Measurements from ENCODE around the gene ZNF677.
"Not testable (repeated sequence)": the region's sequence is repeated elsewhere in the genome, so short reads cannot be mapped to it uniquely, and the experiment has no call there.

The ZNF677 gene

DNA sequence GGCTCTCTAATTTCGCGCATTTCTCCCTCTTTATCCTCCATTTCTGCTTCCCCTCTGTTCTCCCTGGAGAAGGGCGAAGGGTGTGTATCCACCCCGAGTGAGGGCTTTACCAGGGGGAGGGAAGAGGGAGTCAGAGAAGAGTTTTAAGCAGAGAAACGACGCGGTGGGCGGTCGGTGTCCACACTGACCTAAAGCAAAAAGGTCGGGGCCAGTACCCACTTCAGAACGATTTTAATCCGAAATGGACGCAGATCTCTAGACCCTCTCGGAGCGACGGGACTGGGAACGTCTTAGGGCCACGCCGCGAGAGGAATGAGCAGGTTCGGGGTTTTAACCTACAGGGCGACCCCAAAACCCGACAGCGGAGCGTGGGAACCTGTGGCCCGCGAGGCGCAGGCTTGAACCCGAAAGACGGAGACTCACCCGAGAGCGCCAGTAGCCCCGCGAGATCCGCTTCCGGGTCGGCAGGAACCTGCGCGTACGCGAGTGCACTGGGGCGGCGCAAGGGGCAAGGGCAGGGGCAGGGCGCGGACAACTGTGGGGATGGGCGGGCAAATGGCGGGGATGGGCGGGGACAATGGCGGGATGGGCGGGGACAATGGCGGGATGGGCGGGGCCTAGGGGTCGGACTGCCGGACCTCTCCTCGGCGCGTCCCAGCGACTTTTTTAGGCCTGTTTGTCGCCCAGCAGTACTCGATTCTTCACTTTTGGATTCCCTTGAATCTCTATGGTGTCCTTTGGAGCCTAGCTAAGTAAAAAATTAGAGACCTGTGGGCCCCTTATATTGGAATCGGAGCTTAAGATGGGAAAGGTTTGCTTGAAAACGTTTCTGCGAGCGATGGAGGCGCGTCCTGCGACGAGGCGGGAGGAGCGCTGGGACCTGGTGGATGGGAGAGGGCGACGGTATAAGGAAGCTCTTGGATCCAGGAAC, at the start of gene ZNF677:
Gene ZNF677 (minus strand): TSS at position 463 of the 931 bp plus-strand sequence. CDS start 3,323 bp downstream, outside the sequence.
- H3K4me3 ChIP-seq (ENCODE audit: low read depth, low read length) = peak within 1 kb of the TSS; percentile 68
- DNase-seq (ENCODE audit: low read depth) = peak; percentile 16
- in situ Hi-C loops (cut with HindIII; ENCODE audit: low sequenced_read_pairs) = no loop called here
- TF ChIP-seq CTCF (IDR thresholded peaks at IDR 0.05; ENCODE audit: low read depth, low read length, missing control alignments) = no peak

GRCh38 chr19:53301341-53301740, 46.7 kb upstream of the ZNF677 start:
- H3K4me3 ChIP-seq (ENCODE audit: low read depth, low read length); DNase-seq (ENCODE audit: low read depth); in situ Hi-C loops (cut with HindIII; ENCODE audit: low sequenced_read_pairs): not testable (repeated sequence)

DNA sequence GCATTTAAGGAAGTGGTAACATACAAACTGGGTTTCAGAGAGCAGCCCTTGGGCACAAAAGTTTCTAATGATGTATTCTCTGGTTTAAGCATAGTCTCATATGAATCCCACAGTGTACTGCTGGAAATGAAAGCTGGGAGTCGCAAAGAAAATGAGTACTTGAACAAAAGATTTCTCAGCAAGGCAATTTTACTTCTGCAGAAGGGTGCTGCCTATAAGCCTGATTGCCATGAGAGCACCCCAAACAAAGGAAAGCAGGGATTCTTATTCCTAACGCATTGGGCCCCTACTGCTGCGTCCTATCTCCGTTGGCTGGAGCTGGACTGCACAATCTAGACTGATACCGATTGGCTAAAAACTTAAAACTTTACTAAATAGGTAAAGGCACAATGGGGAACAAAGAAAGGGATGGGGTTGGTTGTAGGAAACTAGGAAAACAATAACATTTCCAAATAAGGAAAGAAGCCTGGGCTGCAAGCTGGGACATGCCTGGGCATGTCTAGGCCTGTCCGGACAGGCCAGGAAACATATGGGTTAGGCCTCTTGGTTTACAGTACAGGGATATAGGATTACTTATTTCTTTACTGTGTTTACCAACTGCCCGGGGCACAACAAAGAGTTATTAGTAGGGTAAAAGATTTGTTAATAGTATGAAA, 40.2 kb upstream of the ZNF677 start:
- H3K4me3 ChIP-seq (ENCODE audit: low read depth, low read length) = no peak overlapping the region
- in situ Hi-C loops (cut with HindIII; ENCODE audit: low sequenced_read_pairs) = no loop called here
- no peak for TF ChIP-seq CTCF (IDR thresholded peaks at IDR 0.05; ENCODE audit: low read depth, low read length, missing control alignments)
- DNase-seq (ENCODE audit: low read depth) = no peak

- no peak for TF ChIP-seq CTCF (IDR thresholded peaks at IDR 0.05; ENCODE audit: low read depth, low read length, missing control alignments)
- DNase-seq (ENCODE audit: low read depth) = no peak
These were observed 36.3 kb upstream of the ZNF677 start for GRCh38 chr19:53290758-53291549.

GRCh38 chr19:53285087-53285486, 30.4 kb upstream of the ZNF677 start:
- no peak for TF ChIP-seq CTCF (IDR thresholded peaks at IDR 0.05; ENCODE audit: low read depth, low read length, missing control alignments)
- in situ Hi-C loops (cut with HindIII; ENCODE audit: low sequenced_read_pairs) = no loop called here
- DNase-seq (ENCODE audit: low read depth) = no peak
- no peak overlapping the region for H3K4me3 ChIP-seq (ENCODE audit: low read depth, low read length)

More at GRCh38 chr19:53290758-53291549, 36.3 kb upstream of the ZNF677 start:
- in situ Hi-C loops (cut with HindIII; ENCODE audit: low sequenced_read_pairs) = no loop called here
- no peak overlapping the region for H3K4me3 ChIP-seq (ENCODE audit: low read depth, low read length)

DNA sequence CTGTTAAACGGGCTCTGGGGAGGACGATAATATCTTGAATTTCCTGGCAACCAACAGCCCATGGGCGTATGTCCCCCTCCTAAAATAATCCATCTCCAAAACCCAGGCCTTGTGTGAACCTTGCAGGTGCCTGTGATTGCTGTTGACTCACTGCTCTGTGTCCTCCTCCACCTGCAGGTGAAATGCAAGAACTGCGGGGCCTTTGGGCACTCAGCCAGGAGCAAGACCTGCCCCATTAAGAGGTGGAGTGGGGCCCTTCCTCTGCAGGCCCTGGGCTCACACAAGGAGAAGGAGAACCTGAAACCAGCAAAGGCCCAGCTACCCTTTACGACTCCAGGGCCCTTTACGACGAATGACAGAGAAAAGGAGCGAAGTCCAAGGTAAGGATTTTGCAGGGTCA, 27.3 kb upstream of the ZNF677 start:
- DNase-seq (ENCODE audit: low read depth); in situ Hi-C loops (cut with HindIII; ENCODE audit: low sequenced_read_pairs); H3K4me3 ChIP-seq (ENCODE audit: low read depth, low read length): not testable (repeated sequence)

- TF ChIP-seq CTCF (IDR thresholded peaks at IDR 0.05; ENCODE audit: low read depth, low read length, missing control alignments) = no peak
- H3K4me3 ChIP-seq (ENCODE audit: low read depth, low read length) = no peak overlapping the region
- in situ Hi-C loops (cut with HindIII; ENCODE audit: low sequenced_read_pairs) = no loop called here
- DNase-seq (ENCODE audit: low read depth) = no peak
These were observed 20.8 kb upstream of the ZNF677 start for GRCh38 chr19:53275480-53275879.
